IPS DF 6.9 (cell line): ENCODE measurements around the gene RABIF.

Source experiments
- DNase-seq: peaks from one replicate; pipeline ENCODE4 v3.0.0-alpha.2; 2013; ENCODE audit warnings: low read depth, low spot score
- H3K27ac ChIP-seq: one replicate; pipeline ENCODE4 v1.5.1; 2013; ENCODE audit warnings: low read length, control low read depth
- H3K27me3 ChIP-seq: 2 replicates; pipeline ENCODE4 v1.6.1; 2013; ENCODE audit warnings: mild to moderate bottlenecking, low read length; ENCODE audit not compliant: control insufficient read depth, insufficient read depth
- H3K36me3 ChIP-seq: 2 replicates; pipeline ENCODE4 v1.6.1; 2013; ENCODE audit warnings: low read length; ENCODE audit not compliant: control insufficient read depth, insufficient read depth
- H3K4me1 ChIP-seq: 2 replicates; pipeline ENCODE4 v1.6.1; 2013; ENCODE audit warnings: low read length; ENCODE audit not compliant: control insufficient read depth, insufficient read depth
- H3K4me3 ChIP-seq: 2 replicates; pipeline ENCODE4 v1.5.1; 2013; ENCODE audit warnings: mild to moderate bottlenecking, low read length
- H3K9me3 ChIP-seq: 2 replicates; pipeline ENCODE4 v1.6.1; 2013; ENCODE audit warnings: low read length, inconsistent platforms; ENCODE audit not compliant: control insufficient read depth, insufficient read depth
- WGBS: extraction: QIAGEN DNeasy Blood & Tissue Kit; methylation state at CpG from one replicate; pipeline ENCODE4 v1.1.7; 2013; ENCODE audit warnings: mixed read lengths, missing lambda C conversion rate; ENCODE audit not compliant: insufficient read length, insufficient coverage; 5-methylcytosine and 5-hydroxymethylcytosine counted together

Gene RABIF

GRCh38 chr1:202854787-202855186, 34.2 kb downstream of the RABIF start:
- no peak overlapping the region for H3K4me3 ChIP-seq
- no peaks in the 10 kb centered on the region for H3K9me3 ChIP-seq
- no CpG with 5 or more reads among the region's 8 CpGs for WGBS
- peaks cover 30% of the 10 kb centered on the region for H3K36me3 ChIP-seq
- no peaks in the 10 kb centered on the region for H3K27me3 ChIP-seq
- DNase-seq: no peak
- H3K27ac ChIP-seq: no peak overlapping the region
- peaks cover 1% of the 10 kb centered on the region for H3K4me1 ChIP-seq

GRCh38 chr1:202852163-202852904, 36.6 kb downstream of the RABIF start:
- Histone ChIP-seq H3K27ac (no peak overlapping the region), H3K4me1 (no peaks in the 10 kb centered on the region), H3K9me3 (no peaks in the 10 kb centered on the region), H3K4me3 (no peak overlapping the region), H3K36me3 (peaks cover 20% of the 10 kb centered on the region), H3K27me3 (no peaks in the 10 kb centered on the region)
- WGBS: no CpG with 5 or more reads among the region's 15 CpGs
- peak; percentile 68 for DNase-seq

GRCh38 chr1:202850593-202851362, 38.2 kb downstream of the RABIF start:
- no peaks in the 10 kb centered on the region for H3K27me3 ChIP-seq
- peaks cover 12% of the 10 kb centered on the region; the same call in 1 of the 2 replicates for H3K36me3 ChIP-seq
- no CpG with 5 or more reads among the region's 7 CpGs for WGBS
- DNase-seq: no peak
- no peak overlapping the region for H3K27ac ChIP-seq
- H3K4me3 ChIP-seq: no peak overlapping the region
- H3K9me3 ChIP-seq: no peaks in the 10 kb centered on the region
- no peaks in the 10 kb centered on the region for H3K4me1 ChIP-seq

GRCh38 chr1:202848191-202848542, 40.8 kb downstream of the RABIF start:
- no CpG with 5 or more reads among the region's 2 CpGs for WGBS
- Histone ChIP-seq H3K36me3 (peaks cover 6% of the 10 kb centered on the region; the same call in 1 of the 2 replicates), H3K9me3 (no peaks in the 10 kb centered on the region), H3K27ac (no peak overlapping the region), H3K27me3 (no peaks in the 10 kb centered on the region), H3K4me1 (peaks cover 2% of the 10 kb centered on the region; the same call in 1 of the 2 replicates), H3K4me3 (no peak overlapping the region)
- DNase-seq: no peak

- no peak for DNase-seq
- Histone ChIP-seq H3K27me3 (no peaks in the 10 kb centered on the region), H3K4me3 (no peak overlapping the region), H3K27ac (no peak overlapping the region), H3K9me3 (no peaks in the 10 kb centered on the region), H3K4me1 (peaks cover 2% of the 10 kb centered on the region; the same call in 1 of the 2 replicates), H3K36me3 (no peaks in the 10 kb centered on the region; the same call in 1 of the 2 replicates)
- WGBS: no CpG with 5 or more reads among the region's 6 CpGs
Measured at GRCh38 chr1:202844935-202845334, 44.0 kb downstream of the RABIF start.

- no peaks in the 10 kb centered on the region for H3K27me3 ChIP-seq
- peaks cover 2% of the 10 kb centered on the region; the same call in 1 of the 2 replicates for H3K4me1 ChIP-seq
- no peak overlapping the region for H3K4me3 ChIP-seq
- WGBS: no CpG with 5 or more reads among the region's 5 CpGs
- no peaks in the 10 kb centered on the region for H3K9me3 ChIP-seq
- no peak overlapping the region for H3K27ac ChIP-seq
- no peaks in the 10 kb centered on the region for H3K36me3 ChIP-seq
- no peak for DNase-seq
Measured at GRCh38 chr1:202844259-202844658, 44.7 kb downstream of the RABIF start.

GRCh38 chr1:202843081-202843480, 45.9 kb downstream of the RABIF start:
- no peaks in the 10 kb centered on the region for H3K27me3 ChIP-seq
- H3K4me3 ChIP-seq: no peak overlapping the region
- no peak overlapping the region for H3K27ac ChIP-seq
- no peaks in the 10 kb centered on the region for H3K36me3 ChIP-seq
- peaks cover 2% of the 10 kb centered on the region; the same call in 1 of the 2 replicates for H3K4me1 ChIP-seq
- H3K9me3 ChIP-seq: no peaks in the 10 kb centered on the region
- DNase-seq: no peak
- no CpG with 5 or more reads among the region's 11 CpGs for WGBS

- WGBS: no CpG with 5 or more reads among the region's 5 CpGs
- no peaks in the 10 kb centered on the region for H3K9me3 ChIP-seq
- no peak for DNase-seq
Measured at GRCh38 chr1:202837746-202838262, 51.1 kb downstream of the RABIF start.

GRCh38 chr1:202836623-202837403, 52.1 kb downstream of the RABIF start:
- DNase-seq: no peak
- no peak overlapping the region for H3K27ac ChIP-seq
- no peaks in the 10 kb centered on the region for H3K36me3 ChIP-seq
- no peaks in the 10 kb centered on the region for H3K9me3 ChIP-seq
- no peak overlapping the region for H3K4me3 ChIP-seq
- WGBS: no CpG with 5 or more reads among the region's 5 CpGs
- H3K27me3 ChIP-seq: no peaks in the 10 kb centered on the region
- H3K4me1 ChIP-seq: no peaks in the 10 kb centered on the region; the same call in 1 of the 2 replicates

More at GRCh38 chr1:202837746-202838262, 51.1 kb downstream of the RABIF start:
- H3K4me3 ChIP-seq: no peak overlapping the region
- H3K36me3 ChIP-seq: no peaks in the 10 kb centered on the region
- H3K4me1 ChIP-seq: no peaks in the 10 kb centered on the region; the same call in 1 of the 2 replicates
- no peaks in the 10 kb centered on the region for H3K27me3 ChIP-seq
- H3K27ac ChIP-seq: no peak overlapping the region

GRCh38 chr1:202835548-202836072, 53.3 kb downstream of the RABIF start:
- DNase-seq: no peak
- no peaks in the 10 kb centered on the region for H3K27me3 ChIP-seq
- no peaks in the 10 kb centered on the region; the same call in 1 of the 2 replicates for H3K4me1 ChIP-seq
- H3K36me3 ChIP-seq: no peaks in the 10 kb centered on the region
- H3K4me3 ChIP-seq: no peak overlapping the region
- no peaks in the 10 kb centered on the region for H3K9me3 ChIP-seq
- H3K27ac ChIP-seq: no peak overlapping the region
- WGBS: no CpG with 5 or more reads among the region's 3 CpGs
